ENCODE data around the gene CD81.

Gene CD81

DNA sequence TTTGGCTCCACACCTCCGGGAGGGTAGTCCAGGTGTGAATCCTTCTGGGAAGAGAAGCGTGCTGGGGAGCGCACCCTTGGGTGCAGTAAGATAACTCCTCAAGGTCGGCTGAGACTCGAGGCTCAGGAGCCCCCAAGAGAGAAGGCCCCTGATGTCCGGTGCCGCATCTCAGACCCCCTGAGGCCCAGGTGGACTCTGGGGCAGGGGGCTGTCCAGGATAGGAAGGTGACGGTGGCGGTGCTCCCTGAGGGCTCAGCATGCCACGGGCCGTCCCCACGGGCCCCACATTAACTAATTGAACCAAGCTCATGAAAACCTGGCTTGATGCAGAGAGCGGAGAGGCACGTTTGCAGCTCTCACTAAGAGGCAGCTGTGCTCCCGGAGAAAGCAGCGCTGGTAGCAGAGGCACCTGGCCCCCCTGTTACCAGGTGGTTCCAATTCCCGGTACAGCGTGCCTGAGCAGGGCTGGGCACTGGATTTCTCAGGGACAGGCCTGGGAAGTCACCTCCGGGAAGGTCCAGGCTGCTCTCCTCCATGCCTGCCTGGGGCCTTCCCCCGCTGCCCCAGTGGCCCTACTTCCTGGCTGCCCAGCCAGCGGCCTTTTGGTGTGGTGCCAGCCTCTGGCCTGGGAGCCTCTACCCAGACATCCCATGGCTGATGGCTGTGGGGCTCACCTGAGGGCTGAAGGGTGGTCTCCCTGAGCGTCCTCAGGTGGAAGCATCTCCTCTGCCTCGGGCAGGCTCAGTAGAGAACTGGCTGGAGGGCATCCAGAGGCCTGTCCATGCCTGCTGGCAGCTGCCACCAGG is 68.8 kb downstream of the CD81 start:
- Histone ChIP-seq H3K9ac (ENCODE audit: low read length) (peak overlapping the region; percentile 64), H3K9me3 (ENCODE audit: control insufficient read depth, low read length) (no peaks in the 10 kb centered on the region), H3K36me3 (ENCODE audit: control insufficient read depth, insufficient read depth, low read length) (no peaks in the 10 kb centered on the region), H3K27me3 (ENCODE audit: control insufficient read depth, insufficient read depth, low read length) (peaks cover 17% of the 10 kb centered on the region), H3K4me3 (ENCODE audit: low read length) (peak overlapping the region; percentile 19), H3K4me1 (ENCODE audit: control insufficient read depth, insufficient read depth, low read length) (peaks cover 11% of the 10 kb centered on the region)

DNA sequence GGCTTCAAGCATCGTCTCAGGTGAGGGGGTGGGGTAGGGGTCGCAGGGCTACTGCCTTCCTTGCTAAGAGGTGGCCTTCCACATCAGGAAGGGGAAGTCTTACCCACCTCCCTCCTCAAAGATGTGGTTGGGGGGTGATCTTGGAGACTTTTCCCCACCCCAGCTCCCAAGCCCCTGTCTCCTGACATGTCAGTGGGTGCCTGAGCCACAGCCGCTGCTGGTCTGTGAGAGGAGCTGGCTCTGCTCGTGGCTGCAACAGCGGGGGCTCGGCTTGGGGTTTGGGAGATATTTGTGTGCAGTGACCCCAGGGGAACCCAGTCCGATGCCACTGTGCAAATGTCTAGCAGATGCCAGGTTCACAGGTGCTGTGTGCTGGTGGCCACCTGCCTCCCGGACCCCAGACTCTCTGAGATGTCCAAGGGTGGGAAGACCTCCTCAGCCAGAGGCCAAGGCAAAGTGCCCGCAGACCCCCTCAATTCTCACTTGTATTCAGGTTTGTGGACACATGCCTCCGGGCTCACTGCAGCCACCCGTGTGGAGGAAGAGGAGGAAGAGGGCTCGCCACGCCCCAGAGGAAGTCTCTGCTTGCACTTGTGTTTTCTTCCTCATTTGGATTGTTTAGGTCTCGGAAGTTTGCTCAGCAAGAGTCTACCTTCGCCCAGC is 69.6 kb downstream of the CD81 start:
- H3K27me3 ChIP-seq (ENCODE audit: control insufficient read depth, insufficient read depth, low read length) = peaks cover 17% of the 10 kb centered on the region
- H3K9me3 ChIP-seq (ENCODE audit: control insufficient read depth, low read length) = no peaks in the 10 kb centered on the region
- no peak overlapping the region for H3K4me3 ChIP-seq (ENCODE audit: low read length)
- peak overlapping the region; percentile 64 for H3K9ac ChIP-seq (ENCODE audit: low read length)
- H3K36me3 ChIP-seq (ENCODE audit: control insufficient read depth, insufficient read depth, low read length) = no peaks in the 10 kb centered on the region
- peaks cover 5% of the 10 kb centered on the region for H3K4me1 ChIP-seq (ENCODE audit: control insufficient read depth, insufficient read depth, low read length)

All from mucosa of stomach (tissue), 1 donor.